ENCODE measurements around the gene PREP.

- TF ChIP-seq CTCF (IDR thresholded peaks at IDR 0.05; ENCODE audit: low read depth, low read length, poor library complexity, severe bottlenecking) = no peak
- TF ChIP-seq EZH2phosphoT487 (IDR thresholded peaks at IDR 0.05; ENCODE audit: borderline replicate concordance, low read length) = no peak
Measured at GRCh38 chr6:105280033-105280432, 122.8 kb downstream of the PREP start.

Data from DOHH2 (cell line).